Measurements from ENCODE around the gene RHCE.
A peak's percentile ranks its signal among the peaks of the same experiment; 100 is the strongest.
"Not testable (repeated sequence)": the region's sequence is repeated elsewhere in the genome, so short reads cannot be mapped to it uniquely, and the experiment has no call there.

The RHCE gene

GRCh38 chr1:25460020-25460419, 39.4 kb upstream of the RHCE start:
- no peak for DNase-seq (ENCODE audit: low read depth)
- TF ChIP-seq, protein P1, sequence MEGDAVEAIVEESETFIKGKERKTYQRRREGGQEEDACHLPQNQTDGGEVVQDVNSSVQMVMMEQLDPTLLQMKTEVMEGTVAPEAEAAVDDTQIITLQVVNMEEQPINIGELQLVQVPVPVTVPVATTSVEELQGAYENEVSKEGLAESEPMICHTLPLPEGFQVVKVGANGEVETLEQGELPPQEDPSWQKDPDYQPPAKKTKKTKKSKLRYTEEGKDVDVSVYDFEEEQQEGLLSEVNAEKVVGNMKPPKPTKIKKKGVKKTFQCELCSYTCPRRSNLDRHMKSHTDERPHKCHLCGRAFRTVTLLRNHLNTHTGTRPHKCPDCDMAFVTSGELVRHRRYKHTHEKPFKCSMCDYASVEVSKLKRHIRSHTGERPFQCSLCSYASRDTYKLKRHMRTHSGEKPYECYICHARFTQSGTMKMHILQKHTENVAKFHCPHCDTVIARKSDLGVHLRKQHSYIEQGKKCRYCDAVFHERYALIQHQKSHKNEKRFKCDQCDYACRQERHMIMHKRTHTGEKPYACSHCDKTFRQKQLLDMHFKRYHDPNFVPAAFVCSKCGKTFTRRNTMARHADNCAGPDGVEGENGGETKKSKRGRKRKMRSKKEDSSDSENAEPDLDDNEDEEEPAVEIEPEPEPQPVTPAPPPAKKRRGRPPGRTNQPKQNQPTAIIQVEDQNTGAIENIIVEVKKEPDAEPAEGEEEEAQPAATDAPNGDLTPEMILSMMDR (conservative IDR thresholded peaks at IDR 0.05; ENCODE audit: low read depth, low read length): no peak
- no peak overlapping the region for H3K4me3 ChIP-seq (ENCODE audit: low read depth, low read length)

DNA sequence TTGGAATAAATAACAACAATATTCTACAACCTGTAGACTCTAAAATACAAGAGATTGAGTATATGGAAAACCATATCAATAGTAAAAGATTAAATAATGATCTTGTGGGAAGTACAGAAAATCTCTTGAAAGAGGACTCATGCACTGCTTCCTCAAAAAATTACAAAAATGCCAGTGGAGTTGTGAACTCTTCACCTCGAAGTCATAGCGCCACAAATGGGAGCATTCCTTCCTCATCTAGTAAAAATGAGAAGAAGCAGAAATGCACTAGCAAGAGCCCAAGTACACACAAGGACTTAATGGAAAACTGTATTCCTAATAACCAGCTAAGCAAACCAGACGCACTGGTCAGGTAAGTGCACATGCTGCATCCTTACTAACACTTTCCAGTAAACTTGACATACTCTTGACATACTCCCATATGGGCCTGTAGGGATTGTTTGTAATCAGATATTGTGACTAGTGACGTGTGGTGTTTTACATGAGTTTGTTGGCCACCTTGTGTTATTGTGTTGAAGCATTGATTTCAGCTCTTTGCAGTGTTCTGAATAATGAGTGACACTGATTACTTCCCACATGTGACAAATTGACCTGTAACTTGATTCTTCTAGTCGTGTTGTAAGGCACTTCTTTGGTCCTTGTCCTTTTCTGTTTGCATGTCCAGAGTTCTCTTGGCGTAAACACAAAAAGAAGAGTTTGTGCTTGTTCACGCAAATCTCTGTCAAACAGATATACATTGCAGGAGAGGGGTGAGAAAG, 38.1 kb upstream of the RHCE start:
- H3K4me3 ChIP-seq (ENCODE audit: low read depth, low read length): no peak overlapping the region
- DNase-seq (ENCODE audit: low read depth): peak; percentile 57
- TF ChIP-seq, protein P1 (conservative IDR thresholded peaks at IDR 0.05; ENCODE audit: low read depth, low read length): no peak

DNA sequence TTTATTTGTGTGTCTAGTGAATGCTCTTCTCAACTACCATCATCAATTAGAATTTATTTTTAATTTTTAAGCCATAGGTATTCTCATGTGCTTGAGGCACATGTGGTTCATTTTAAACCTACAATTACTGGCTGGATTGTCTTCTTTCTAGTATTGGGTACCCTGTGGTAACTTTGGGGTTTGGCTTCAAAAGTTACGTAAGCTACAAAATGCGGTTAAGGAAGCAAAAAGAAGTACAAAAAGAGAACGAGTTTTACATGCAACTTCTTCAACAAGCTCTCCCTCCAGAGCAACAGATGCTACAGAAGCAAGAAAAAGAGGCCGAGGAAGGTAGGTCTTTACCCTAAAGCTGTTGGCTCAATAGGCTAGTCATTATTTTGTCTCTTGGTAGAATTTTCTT, 35.9 kb upstream of the RHCE start:
- no peak overlapping the region for H3K4me3 ChIP-seq (ENCODE audit: low read depth, low read length)
- TF ChIP-seq, protein P1 (conservative IDR thresholded peaks at IDR 0.05; ENCODE audit: low read depth, low read length): no peak
- DNase-seq (ENCODE audit: low read depth): no peak

- TF ChIP-seq, protein P1 (conservative IDR thresholded peaks at IDR 0.05; ENCODE audit: low read depth, low read length): no peak
- DNase-seq (ENCODE audit: low read depth): no peak
- no peak overlapping the region for H3K4me3 ChIP-seq (ENCODE audit: low read depth, low read length)
These were observed 31.3 kb upstream of the RHCE start for GRCh38 chr1:25451908-25452307.

GRCh38 chr1:25450891-25451290, 30.3 kb upstream of the RHCE start:
- no peak for DNase-seq (ENCODE audit: low read depth)
- H3K4me3 ChIP-seq (ENCODE audit: low read depth, low read length): no peak overlapping the region
- TF ChIP-seq, protein P1 (conservative IDR thresholded peaks at IDR 0.05; ENCODE audit: low read depth, low read length): no peak

- TF ChIP-seq, protein P1 (conservative IDR thresholded peaks at IDR 0.05; ENCODE audit: low read depth, low read length): no peak
- no peak for DNase-seq (ENCODE audit: low read depth)
- no peak overlapping the region for H3K4me3 ChIP-seq (ENCODE audit: low read depth, low read length)
These were observed 26.9 kb upstream of the RHCE start for GRCh38 chr1:25447547-25447946.

DNA sequence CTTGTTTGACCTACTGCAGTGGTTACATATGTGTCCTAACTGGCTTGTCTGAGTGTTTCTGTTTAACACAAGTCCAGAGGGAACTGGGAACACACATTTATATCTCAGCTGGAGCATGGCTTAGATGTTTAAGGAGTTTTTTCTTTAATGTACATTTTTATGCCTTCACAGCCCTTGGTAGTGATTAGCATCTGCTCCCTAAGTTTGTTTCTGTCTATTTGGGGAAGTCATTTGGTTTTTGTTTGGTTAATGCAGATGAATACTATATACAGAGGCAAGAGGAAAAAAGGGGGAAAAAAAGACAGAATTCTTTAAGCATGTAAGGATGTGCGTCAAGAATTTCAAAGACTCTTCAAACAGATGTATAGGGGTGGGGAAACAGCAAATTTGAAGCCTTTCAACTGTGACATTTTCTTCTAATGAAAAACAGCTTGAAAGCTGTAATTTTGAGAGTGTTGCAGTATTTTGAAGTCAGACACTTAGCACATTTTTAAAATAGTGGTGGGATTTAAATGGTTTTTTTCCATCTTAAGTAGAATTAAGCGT, 25.4 kb upstream of the RHCE start:
- H3K4me3 ChIP-seq (ENCODE audit: low read depth, low read length): no peak overlapping the region
- peak; percentile 22 for DNase-seq (ENCODE audit: low read depth)
- TF ChIP-seq, protein P1 (conservative IDR thresholded peaks at IDR 0.05; ENCODE audit: low read depth, low read length): no peak

GRCh38 chr1:25444604-25445003, 24.0 kb upstream of the RHCE start:
- not testable (repeated sequence) for DNase-seq (ENCODE audit: low read depth); H3K4me3 ChIP-seq (ENCODE audit: low read depth, low read length)
